HG02870 (cell line): ENCODE data around the gene SMIM32.

ENCODE experiments used
- ATAC-seq: cut with Tn5 transposase; IDR thresholded peaks from one replicate; pipeline ENCODE4 v1.9.1; 2021; ENCODE audit warnings: mild to moderate bottlenecking, moderate library complexity; ENCODE audit not compliant: unreplicated experiment

The SMIM32 gene

DNA sequence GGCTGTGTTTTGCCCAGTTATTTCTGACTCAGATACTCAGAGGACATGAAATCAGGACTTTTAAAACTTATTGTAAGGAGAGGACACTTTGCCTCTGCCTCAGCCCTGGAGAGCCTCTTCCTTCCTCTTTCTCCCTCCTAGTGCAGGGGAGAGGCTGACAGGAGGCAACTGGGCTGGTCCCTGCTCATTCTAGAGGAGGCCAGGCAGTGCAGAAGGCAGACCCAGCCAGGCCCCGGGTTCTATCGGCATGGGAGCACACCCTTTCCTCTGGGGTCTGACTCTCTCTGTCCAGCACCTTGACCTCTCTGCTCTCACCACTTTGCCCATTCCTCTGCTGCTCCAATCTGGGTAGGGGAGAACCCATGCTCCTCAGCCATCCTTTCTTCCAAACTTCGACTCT is 16.0 kb upstream of the SMIM32 start:
- no peak for ATAC-seq

DNA sequence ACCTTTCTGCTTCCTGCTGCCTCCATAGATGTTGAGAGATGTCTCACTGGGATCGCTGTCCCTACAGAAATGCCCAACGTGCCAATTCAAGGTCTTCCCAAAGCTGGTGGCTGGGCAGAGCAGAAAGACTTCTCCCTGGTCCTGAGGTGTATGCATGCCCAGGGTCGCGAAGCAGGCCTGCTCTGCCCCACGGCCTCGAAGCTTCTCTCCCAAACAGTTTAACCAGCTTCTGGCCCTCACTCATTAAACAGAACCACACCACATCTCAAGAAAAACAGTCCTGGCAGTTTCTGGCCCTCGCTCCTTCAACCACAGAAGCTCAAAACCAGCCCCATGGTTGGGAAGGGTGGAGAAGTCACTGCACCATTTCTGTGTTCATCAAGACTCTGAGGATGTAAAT is 14.7 kb upstream of the SMIM32 start:
- no peak for ATAC-seq

DNA sequence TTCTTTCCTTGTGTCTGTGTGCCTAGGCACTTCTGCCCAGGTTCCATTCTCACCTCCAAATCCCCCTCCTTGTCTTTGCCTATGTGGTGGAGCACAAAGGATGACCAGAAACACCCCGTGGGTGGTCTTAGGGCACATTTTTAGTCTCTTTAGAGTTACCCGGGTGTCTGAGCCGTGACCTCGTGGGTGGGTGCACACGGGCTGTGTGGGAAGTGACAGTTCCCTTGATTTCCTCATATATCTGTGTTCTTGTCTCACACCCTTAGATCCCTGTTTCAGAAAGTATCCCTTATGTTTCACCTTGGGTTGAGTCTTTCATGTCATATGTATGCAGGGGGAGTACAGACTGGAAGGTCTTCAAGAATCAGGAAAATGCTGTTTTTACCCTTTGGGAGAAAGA is 13.4 kb upstream of the SMIM32 start:
- ATAC-seq: no peak

DNA sequence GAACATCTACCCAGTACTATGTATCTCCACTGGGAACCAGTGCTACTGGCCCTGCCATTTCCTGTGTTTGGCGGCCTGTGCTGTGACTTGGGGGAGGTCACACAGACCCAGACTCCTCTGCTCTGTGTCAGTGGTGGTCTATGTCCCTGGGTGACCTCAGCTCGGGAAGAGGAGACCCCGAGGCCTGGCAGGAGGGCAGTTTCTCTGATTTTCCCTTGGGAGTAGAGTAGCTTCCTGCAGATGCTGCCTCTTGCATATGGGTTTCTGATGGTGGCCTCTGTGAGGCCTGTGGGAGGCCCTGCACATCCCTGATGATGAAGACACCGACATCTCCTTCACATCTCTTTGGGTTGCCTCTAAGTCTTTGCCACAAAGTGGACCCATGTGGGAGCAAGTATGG is 13.0 kb upstream of the SMIM32 start:
- ATAC-seq: no peak

DNA sequence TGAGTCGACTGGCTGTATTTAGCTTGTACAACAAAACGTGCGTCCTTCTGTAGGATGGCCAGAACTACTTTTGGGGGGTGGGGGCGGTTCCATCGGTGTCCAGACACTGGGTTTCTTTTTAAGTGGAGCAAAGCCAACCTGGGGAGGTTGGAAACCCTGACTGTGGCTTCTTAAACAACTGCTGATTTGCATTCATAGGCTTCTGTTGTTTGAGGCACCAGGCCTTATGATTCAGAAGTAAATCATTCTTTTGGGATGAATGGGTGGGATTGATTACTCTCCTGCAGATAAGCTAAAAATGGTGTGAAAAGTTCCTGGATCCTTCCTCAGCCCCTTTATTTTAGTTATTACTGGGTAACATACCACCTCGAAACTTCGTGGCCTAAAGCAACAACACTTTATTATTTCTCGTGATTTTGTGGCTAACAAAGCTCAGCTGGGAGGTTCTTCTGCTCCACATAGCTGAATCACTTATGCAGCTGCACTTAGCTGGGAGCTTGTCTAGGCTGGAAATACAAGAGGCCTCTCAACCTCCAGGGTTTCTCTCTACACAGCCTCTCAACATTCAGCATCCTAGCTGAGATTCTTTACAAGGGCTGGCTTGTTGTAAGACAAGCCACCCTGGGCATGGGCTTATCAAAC is 12.2 kb upstream of the SMIM32 start:
- ATAC-seq: no peak

DNA sequence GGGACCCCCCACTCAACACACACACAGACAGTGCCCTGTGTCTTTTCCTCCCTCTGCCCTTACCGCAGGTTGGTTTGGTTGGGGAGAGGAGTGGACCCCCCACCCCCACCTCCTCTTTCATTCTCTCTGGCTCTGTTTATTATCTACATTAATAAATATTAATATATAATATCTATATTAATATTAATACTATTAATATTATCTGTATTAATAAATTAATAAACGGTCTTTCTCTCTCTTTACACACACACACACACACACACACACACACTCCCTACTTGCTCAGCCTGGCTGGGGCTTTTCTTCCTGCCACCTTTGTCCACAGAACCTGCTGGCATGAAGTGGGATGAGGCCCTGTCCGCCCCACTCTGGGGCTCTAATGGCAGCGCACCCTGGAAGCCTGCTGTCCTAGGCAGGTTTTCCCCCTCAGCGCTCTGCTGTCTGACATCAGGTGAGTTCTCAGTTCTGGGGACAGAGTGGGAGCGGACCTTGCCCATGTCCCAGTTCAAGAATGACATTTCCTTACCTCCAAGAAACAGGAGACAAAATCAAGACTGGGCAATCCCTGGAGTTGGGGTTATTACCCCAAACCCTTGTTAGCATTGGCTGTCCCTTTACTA is 10.5 kb upstream of the SMIM32 start:
- ATAC-seq: no peak

DNA sequence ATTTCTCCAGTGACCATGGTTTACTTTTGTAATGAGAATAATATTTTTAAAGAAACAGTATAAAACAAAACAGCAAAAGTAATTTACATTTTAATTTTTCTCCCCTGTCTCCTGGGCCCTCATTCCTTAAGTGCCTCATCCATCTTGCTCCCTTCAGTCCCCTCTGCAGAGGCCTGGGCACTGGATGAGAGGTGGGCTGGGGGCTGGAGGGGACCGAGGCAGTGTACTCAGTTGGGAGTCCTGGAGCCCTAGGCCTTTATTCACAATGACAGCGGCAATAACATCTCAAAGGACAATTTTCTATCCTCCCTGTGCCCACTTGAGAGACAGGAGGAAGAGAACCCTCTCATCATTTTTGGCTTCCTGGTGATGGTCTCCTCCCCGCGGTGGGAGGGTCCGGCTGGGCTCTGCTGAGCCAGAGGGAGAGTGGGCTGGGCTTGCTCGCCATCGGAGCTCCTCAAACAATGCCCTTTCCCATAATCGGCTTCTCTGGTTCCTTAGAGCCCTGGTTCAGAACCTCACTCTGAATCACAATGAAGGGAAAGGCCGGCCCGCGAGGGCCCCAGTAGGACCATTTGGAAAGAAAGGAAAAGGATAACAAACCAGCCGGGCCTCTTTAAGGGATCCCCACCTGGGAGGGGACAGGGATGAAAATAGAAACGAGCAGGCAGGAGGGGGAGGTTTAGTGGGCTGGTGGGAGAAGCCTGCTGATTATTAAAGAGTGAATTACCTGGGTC is 9.7 kb upstream of the SMIM32 start:
- no peak for ATAC-seq

DNA sequence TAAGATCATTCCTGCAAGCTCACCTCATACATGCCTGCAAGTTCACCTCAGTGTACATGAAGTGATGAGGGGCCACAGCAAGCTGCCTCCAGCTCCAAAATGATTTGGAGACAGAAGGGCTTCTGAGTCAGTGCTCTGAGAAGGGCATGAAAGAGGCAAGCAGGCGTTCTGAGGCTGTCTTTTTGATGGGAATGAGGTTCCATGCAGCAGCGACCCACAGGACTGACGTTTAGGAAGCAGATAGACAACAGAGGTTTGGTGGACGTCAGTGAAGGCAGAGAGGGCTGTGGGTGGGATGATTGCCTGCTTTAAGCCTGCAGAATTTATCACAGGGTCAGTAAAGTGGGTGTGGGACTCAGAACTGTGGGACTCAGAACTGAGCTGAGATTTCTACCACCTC is 8.9 kb upstream of the SMIM32 start:
- ATAC-seq: no peak

DNA sequence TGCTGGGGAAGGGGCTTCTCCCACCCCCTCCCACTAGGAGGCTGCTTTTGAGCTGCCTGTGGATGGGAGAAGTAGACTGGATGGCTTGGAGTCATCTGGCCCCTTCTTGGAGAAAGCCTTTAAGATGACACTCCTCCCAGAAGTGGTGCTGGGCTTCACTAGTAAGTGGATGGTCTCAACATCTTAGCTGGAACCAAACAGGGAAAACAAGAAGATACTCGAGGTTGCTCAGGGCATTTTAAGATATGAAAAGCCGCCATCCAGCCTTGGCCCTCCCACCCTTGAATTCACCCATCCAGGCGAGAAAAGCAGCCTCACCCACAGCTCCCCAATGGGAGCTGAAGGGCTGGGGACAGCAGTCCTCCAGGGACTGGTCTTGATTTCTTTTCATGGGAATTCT is 7.8 kb upstream of the SMIM32 start:
- no peak for ATAC-seq

DNA sequence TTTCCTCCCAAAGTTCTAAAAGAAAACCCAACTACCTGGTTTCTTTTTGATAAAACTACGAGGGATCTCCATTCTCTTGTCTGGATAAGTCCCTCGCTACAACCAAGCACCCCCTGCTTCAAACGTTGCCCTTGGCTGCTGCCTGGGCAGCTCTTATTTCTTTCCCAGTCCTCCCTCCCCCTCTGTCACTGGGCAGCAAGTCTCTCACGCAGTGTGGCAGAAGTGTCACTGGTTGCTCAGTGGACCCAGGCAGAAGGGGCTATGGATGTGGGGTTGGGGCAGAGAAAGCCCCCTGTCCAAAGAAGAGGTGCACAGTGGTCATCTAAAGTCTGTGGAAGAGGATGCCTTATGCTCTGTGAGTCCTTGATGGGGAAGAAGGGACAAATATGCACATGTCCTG is 7.2 kb upstream of the SMIM32 start:
- ATAC-seq: no peak

DNA sequence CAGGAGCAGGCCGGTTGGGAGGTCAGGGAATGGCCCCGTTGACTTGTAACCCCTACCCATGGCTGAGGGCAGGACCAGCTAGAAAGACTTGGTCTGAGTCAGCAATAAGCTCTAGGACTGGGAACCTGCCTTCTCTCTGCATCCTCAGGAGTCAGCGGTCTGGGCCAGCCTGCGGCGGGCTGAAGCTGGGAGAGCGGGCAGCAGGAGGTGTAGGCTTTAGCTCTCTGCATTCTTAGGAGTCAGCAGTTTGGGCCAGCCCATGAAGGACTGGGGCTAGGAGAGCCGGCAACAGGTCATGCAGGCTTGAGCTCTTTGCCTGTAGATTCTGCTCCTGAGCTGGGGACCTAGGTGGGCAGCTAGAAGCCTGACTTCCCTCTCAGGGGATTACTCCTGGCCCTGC is 6.4 kb upstream of the SMIM32 start:
- no peak for ATAC-seq

DNA sequence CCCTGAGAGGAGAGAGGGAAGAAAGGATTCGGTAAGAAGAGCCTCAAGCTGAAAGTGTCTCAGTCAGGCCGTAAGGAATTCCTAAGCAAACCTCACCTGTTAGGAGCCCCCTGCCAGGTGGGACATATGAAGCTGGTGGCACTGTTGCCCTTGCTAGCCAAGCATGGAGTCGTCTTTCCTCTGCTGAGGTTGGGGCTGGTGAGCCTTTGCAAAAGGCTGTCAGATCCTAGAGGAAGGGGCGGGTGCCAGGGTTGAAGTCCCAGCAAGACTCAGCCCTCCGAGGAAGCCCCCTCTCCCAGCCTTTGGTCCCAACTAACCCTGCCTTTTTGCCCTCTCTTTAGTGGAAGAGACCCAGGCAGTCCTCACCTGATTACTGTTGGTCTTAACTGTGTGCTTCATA is 5.5 kb upstream of the SMIM32 start:
- no peak for ATAC-seq

DNA sequence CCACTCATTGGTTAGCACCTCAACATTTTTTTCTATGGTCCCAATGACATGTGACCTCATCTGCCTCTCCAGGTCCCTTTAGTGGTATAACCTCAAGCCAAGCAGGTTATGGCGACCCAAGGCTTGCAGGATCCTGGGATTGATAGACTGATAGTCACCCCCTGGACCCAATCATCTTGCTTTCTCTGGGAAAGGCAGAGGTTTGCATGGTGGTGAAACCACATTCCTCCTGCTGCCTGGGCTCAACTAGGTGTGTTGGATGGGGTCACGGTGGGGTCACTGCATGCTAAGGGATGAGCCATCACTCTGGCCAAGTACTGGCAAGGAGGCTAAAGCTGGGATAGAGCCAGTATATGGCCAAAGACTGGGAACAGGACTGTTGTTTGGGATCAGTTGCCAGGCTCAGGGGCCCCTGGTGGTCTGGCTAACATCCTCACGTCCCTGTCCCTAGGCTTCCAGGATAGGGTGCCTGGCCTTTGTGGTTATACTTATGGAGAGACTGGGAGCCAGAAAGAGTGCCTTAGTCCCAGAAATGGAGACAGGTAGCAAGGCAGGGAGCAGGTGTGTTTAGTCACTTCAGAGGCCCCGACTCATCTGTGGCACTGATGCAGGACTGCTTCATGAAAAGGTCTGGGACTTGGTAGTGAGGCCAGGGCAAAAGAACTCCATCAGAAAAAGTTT is 4.6 kb upstream of the SMIM32 start:
- no peak for ATAC-seq

DNA sequence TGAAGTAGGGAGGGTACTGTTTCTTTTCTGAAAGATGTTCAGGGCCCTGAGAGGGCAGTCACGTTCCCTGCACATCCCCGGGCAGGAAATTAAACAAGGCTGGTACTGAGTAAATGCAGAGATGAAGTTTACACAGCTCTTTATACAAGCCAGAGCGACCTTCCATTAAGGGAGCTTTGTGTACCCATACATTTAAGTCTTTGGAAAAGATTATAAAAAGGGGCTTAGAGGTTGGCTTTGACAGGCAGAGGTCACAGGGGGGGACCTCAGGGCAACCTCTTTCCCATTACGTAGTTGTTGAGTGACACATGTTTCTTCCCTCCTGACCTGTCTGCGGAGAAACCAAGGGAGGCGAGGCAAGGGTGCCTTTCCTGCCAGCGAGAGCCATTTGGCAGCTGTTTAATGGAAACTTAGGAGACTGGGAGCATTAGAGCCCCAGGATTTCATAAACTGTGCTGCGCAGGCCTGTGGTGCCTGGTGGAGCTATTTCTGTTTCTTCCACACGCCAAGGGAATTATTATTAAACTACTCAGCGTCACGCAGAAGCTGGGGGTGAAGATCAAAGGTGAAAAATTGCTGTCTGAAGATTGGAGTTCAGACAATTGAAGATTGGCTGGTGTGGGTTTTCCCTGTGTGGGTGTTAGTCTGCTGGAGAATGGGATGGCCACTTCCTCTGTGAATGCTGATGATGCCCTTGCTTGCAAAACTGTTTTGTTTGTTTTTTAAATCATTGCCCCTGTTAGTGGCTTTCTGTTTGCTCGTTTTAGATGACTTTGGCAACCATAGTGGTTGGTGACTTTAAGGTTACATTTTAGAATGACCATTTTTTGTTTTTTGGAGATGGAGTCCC is 3.2 kb upstream of the SMIM32 start:
- no peak for ATAC-seq

DNA sequence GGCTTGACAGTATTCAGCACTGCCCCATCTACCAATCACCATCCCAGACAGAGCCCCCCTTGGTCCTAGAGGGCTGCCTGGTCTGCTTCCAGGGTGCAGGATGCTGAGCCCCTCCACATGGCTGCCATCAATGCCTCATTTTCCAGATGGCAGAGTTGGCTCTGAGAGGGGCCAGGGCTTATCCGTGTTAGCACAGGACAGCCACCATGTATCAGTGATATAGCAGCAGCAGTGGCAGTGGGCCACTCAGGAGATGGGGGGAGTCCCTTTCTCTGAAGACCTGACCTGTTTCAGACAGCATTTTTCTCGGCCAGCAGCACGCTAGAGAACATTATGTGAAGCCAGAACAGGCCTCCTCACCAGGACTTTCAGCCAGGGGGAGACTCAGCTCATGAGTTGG is 1.6 kb upstream of the SMIM32 start:
- no peak for ATAC-seq

DNA sequence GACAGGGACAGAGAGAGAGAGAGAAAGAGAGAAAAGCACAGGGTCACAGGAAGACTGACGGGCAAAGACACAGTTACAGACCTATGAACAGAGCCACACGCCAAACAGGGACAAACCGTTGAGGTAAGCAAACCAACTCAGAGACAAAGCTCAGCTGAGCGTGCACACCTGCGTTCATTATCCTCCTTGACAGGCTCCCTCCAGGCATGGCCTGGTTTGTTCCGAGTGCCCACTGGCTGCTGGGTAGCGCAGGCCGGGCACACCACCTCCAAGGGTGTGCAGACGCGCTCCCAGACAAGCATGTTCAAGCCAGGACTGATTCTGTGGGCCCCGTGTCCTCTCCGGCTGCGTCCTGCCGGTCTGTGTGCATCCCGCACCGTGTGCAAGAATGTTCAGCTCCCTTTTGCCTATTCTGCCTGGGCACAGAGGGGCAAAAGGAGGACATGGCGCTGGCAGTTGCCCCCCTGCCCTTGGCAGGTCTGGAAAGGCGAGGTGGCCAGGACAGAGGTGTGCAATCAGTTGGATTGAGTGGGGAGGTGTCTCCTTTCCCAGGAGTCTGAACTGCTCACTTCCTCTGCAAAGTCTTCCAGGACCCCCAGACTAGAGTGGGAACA is 467 bp upstream of the SMIM32 start:
- no peak for ATAC-seq

DNA sequence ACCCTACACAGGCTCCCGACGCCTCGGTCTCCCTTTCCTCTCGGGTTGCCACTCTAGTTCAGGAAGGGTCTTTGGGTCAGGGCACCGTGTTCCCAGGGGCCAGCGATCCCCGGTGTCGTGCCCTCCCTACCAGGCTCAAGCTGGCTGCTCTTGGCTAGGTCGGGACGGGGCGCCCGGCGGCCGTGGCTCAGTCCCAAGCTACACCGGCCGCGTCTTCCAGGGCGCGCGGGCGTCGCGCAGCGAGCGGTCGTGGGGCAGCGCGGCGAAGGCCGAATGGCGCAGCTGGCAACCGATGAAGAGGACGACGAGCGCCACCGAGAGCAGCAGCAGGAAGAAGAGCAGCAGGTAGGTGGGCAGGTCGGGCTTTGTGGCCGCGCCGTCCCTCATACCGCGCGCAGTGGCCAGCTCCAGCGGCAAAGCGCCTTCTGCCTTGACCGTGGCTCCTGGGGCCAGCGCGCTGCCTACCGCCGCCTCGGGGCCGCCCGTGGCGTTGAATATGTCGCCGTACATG is 892 bp downstream of the SMIM32 start:
- no peak for ATAC-seq

DNA sequence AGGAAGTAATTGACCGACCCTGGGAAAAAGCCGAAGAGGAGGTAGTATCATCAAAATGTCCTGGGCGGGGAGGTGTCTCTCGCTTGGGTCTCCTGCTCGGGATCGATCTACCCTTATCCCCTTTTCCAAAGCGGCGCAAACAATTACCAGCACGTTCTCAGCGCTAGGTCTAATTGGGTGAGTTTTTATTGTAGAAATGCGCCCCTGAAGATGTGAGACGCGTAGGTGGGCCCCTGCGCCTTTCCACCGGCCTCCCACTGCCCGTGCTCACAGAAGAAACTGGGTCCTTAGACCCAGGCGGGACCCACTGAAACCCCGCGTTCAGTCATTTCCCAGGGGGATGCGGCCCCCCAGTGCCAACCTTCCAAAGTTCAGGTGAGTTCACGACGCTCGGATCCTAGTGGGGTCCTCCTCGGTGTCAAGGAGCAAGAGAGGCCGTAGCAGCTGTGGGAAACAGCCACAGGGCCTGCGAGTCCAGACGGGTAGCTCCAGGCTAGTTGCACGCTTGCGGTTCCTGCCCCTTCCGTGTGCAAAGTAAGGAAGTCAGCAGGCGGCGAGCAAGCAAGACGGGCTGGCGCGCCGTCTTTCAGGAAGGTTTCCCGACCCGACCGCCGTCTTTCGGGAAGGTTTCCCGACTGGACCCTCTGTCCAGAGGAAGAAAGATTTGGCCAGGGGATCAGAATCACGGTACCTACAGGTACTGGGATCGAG is 1.5 kb downstream of the SMIM32 start:
- ATAC-seq: no peak

DNA sequence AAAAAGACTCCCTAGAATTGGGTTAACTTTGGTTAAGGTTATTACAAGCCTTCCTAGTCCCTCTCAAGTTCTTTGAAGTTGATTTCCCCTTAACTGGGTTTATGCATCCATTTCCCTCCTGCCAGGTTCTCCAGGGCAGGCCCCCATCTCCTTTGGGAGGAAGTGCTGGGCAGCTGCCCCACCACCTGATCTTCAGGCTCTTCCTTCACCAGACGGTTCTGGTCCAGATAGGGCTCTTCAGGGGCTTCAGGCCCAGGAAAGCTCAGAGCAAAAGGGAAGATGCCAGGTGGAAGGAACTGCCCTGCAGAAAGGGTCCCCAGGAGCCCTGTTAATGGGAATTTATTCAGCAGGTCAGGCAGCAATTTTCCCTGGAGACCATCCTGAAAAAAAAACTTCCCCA is 2.1 kb downstream of the SMIM32 start:
- no peak for ATAC-seq
